GM19099 (cell line): ENCODE measurements around the gene GPC1.

Experiments used
- POLR2A ChIP-seq: IDR thresholded peaks from 3 replicates; pipeline ENCODE4 v1.6.1; 2011; ENCODE audit warnings: low read depth; ENCODE audit not compliant: insufficient read length; ENCODE audit errors: extremely low read depth

The GPC1 gene

GRCh38 chr2:240448387-240449274 lies 13.2 kb downstream of the GPC1 start:
- no peak for TF ChIP-seq POLR2A

GRCh38 chr2:240449764-240450531 lies 14.5 kb downstream of the GPC1 start:
- TF ChIP-seq POLR2A, result no peak

- no peak for TF ChIP-seq POLR2A
Observed at GRCh38 chr2:240450532-240451107, 15.2 kb downstream of the GPC1 start.

- TF ChIP-seq POLR2A, result no peak
Observed at GRCh38 chr2:240451108-240451611, 15.7 kb downstream of the GPC1 start.

GRCh38 chr2:240451791-240452461 lies 16.5 kb downstream of the GPC1 start:
- no peak for TF ChIP-seq POLR2A

- TF ChIP-seq POLR2A, result no peak
Observed at GRCh38 chr2:240452462-240453256, 17.2 kb downstream of the GPC1 start.

- no peak for TF ChIP-seq POLR2A
Observed at GRCh38 chr2:240453461-240454105, 18.1 kb downstream of the GPC1 start.

GRCh38 chr2:240454106-240454901 lies 18.8 kb downstream of the GPC1 start:
- TF ChIP-seq POLR2A, result no peak

GRCh38 chr2:240455272-240455646 lies 19.8 kb downstream of the GPC1 start:
- no peak for TF ChIP-seq POLR2A

GRCh38 chr2:240455647-240456446 lies 20.4 kb downstream of the GPC1 start:
- no peak for TF ChIP-seq POLR2A

GRCh38 chr2:240456447-240457222 lies 21.2 kb downstream of the GPC1 start:
- no peak for TF ChIP-seq POLR2A

GRCh38 chr2:240457223-240458043 lies 22.0 kb downstream of the GPC1 start:
- no peak for TF ChIP-seq POLR2A
